ENCODE measurements around the gene USP8.

DNA sequence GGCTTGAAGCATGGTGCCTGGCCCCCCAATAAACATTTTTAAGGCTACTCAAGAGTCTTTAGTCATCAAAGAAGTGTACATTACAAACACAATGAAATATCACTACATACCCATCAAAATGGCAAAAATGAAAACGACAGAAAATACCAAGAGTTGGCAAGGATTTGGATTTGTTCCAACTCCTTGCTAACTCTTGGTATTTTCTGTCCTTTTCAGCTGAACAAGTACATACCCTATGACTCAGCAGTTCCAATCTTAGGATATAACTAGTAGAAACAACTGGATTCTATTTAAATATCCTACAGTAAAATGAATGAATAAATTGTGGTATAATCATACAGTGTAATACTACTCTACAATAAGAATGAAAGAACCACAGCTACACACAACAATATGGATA, 44.1 kb upstream of the USP8 start:
- TF ChIP-seq, protein P1, sequence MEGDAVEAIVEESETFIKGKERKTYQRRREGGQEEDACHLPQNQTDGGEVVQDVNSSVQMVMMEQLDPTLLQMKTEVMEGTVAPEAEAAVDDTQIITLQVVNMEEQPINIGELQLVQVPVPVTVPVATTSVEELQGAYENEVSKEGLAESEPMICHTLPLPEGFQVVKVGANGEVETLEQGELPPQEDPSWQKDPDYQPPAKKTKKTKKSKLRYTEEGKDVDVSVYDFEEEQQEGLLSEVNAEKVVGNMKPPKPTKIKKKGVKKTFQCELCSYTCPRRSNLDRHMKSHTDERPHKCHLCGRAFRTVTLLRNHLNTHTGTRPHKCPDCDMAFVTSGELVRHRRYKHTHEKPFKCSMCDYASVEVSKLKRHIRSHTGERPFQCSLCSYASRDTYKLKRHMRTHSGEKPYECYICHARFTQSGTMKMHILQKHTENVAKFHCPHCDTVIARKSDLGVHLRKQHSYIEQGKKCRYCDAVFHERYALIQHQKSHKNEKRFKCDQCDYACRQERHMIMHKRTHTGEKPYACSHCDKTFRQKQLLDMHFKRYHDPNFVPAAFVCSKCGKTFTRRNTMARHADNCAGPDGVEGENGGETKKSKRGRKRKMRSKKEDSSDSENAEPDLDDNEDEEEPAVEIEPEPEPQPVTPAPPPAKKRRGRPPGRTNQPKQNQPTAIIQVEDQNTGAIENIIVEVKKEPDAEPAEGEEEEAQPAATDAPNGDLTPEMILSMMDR (conservative IDR thresholded peaks at IDR 0.05): no peak
- TF ChIP-seq ZFX (IDR thresholded peaks at IDR 0.05): no peak
